ENCODE data around the gene SAYSD1.

GRCh38 chr6:39092124-39092523, 22.9 kb downstream of the SAYSD1 start:
- TF ChIP-seq, protein P1, sequence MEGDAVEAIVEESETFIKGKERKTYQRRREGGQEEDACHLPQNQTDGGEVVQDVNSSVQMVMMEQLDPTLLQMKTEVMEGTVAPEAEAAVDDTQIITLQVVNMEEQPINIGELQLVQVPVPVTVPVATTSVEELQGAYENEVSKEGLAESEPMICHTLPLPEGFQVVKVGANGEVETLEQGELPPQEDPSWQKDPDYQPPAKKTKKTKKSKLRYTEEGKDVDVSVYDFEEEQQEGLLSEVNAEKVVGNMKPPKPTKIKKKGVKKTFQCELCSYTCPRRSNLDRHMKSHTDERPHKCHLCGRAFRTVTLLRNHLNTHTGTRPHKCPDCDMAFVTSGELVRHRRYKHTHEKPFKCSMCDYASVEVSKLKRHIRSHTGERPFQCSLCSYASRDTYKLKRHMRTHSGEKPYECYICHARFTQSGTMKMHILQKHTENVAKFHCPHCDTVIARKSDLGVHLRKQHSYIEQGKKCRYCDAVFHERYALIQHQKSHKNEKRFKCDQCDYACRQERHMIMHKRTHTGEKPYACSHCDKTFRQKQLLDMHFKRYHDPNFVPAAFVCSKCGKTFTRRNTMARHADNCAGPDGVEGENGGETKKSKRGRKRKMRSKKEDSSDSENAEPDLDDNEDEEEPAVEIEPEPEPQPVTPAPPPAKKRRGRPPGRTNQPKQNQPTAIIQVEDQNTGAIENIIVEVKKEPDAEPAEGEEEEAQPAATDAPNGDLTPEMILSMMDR (IDR thresholded peaks at IDR 0.05) = no peak
- TF ChIP-seq POLR2A (IDR thresholded peaks at IDR 0.05) = no peak

Measured in lower leg skin (tissue), 3 donors.